GM06990 (cell line): Measurements from ENCODE around the gene LBR.

Experiments
- DNase-seq: peaks from one replicate; pipeline ENCODE4 v3.0.0-alpha.2; 2011; ENCODE audit not compliant: insufficient read length; ENCODE audit errors: extremely low read depth
- H3K27me3 ChIP-seq: replicated peaks from 2 replicates; pipeline ENCODE4 v1.6.0; 2011; ENCODE audit warnings: low read length; ENCODE audit not compliant: control insufficient read depth, insufficient read depth
- H3K36me3 ChIP-seq: 2 replicates; pipeline ENCODE4 v1.5.1; 2011; ENCODE audit warnings: low read length; ENCODE audit not compliant: control insufficient read depth, insufficient read depth
- H3K4me3 ChIP-seq: replicated peaks from 2 replicates; pipeline ENCODE4 v1.5.1; 2011; ENCODE audit warnings: low read depth, mild to moderate bottlenecking, control low read depth, low read length
- CTCF ChIP-seq: IDR thresholded peaks from 2 replicates; pipeline ENCODE4 v1.5.1; 2011; ENCODE audit warnings: low read length, control low read depth, mild to moderate bottlenecking, inconsistent platforms; ENCODE audit not compliant: insufficient read depth, poor library complexity, severe bottlenecking

The LBR gene

DNA sequence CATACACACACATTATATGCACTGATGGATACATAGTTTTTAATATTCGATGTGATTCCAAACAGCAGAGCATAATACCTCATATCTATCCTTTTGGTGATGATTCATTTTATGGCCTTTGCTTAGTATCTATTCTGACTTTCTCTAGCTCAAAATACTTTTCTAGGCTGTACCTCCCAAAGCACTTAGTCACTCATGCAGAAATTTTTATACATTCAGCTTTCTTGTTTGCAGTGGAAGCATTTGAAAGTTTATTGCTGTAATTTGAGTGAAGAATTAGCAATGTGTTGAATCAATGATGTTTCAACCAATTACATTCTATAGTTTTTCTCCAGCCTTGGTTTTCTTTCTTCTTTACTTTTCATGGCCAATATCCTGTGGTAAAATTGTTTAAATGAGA is 66.7 kb downstream of the LBR start:
- no peak overlapping the region for H3K4me3 ChIP-seq
- no peak for DNase-seq
- TF ChIP-seq CTCF = no peak
- no peaks in the 10 kb centered on the region for H3K36me3 ChIP-seq
- no peaks in the 10 kb centered on the region for H3K27me3 ChIP-seq

GRCh38 chr1:225360119-225360518 is 67.7 kb downstream of the LBR start:
- Histone ChIP-seq H3K4me3 (no peak overlapping the region), H3K27me3 (no peaks in the 10 kb centered on the region), H3K36me3 (no peaks in the 10 kb centered on the region)
- no peak for TF ChIP-seq CTCF
- DNase-seq = no peak

DNA sequence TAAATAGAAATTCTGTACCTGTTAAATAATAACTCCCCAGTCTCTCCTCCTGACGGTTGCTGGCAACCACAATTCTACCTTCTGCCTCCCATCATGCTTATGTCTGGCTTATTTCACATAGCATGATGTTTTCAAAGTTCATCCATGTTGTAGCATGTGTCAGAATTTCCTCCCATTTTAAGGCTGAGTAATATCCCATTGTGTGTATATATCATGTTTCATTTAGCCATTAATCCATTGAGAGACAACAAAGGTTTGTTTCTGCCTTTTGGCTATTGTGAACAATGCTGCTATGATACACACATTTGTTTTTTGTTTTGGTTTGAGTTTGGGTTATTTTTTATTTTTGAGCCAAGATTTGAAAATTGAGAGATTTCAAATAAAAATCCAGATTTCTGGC is 72.0 kb downstream of the LBR start:
- no peak for DNase-seq
- Histone ChIP-seq H3K4me3 (no peak overlapping the region), H3K36me3 (no peaks in the 10 kb centered on the region), H3K27me3 (no peaks in the 10 kb centered on the region)
- TF ChIP-seq CTCF = no peak

- H3K4me3 ChIP-seq = no peak overlapping the region
- no peak for TF ChIP-seq CTCF
- H3K27me3 ChIP-seq = no peaks in the 10 kb centered on the region
- H3K36me3 ChIP-seq = no peaks in the 10 kb centered on the region
- DNase-seq = no peak
Observed at GRCh38 chr1:225354906-225355305, 72.9 kb downstream of the LBR start.
